Measurements from ENCODE around the gene ZNF837. TPM values are rescaled to one million over a fixed set of nuclear protein-coding genes. Genes with fewer than 3 reads are reported as not detected.

The ZNF837 gene
- total and polyA plus RNA-seq, 2 of the 4 experiments (the other 2 are of a cell fraction): 0.54 to 1.2 TPM

GRCh38 chr19:58355215-58355796 lies 25.5 kb downstream of the ZNF837 start:
- H3K36me3 ChIP-seq (ENCODE audit: control insufficient read depth, insufficient read depth, low read length): peaks cover 11% of the 10 kb centered on the region; the same call in 1 of the 2 replicates
- H2BK120ac ChIP-seq (ENCODE audit: low read depth, low read length): no peak overlapping the region
- H3K27me3 ChIP-seq (ENCODE audit: control insufficient read depth, insufficient read depth, low read length): peaks cover 10% of the 10 kb centered on the region
- DNase-seq: no peak
- H3K4me3 ChIP-seq (ENCODE audit: insufficient read depth, low read depth, low read length): no peak overlapping the region
- no TSS peak for BruUV-seq (replicated peaks)
- no peak overlapping the region for H3K56ac ChIP-seq (ENCODE audit: extremely low read depth, insufficient read depth, low read length)
- ChIA-PET CTCF (no interaction called here), POLR2A (ENCODE audit: unreplicated experiment) (no interaction called here)
- intact Hi-C loops (cut with micrococcal nuclease): no loop called here
- H3K9me3 ChIP-seq (ENCODE audit: control insufficient read depth, insufficient read depth, low read length): no peaks in the 10 kb centered on the region
- no peak overlapping the region for H2AK5ac ChIP-seq (ENCODE audit: low read depth, low read length)
- H2BK15ac ChIP-seq (ENCODE audit: low read depth, low read length): no peak overlapping the region
- H3K4me2 ChIP-seq (ENCODE audit: low read depth, low read length): no peak overlapping the region
- no peak overlapping the region for H2BK20ac ChIP-seq (ENCODE audit: low read depth, low read length)
- no peak overlapping the region for H3K14ac ChIP-seq (replicated peaks; ENCODE audit: low read depth, low read length)
- peaks cover 0 to 21% of the 10 kb centered on the region in 2 experiments; a peak in 3 of 4 replicates for H3K79me1 ChIP-seq (ENCODE audit: low read depth in 1 of 2, low read length in 2 of 2)
- no peak overlapping the region for H3K4ac ChIP-seq (ENCODE audit: low read depth, low read length)
- no peak overlapping the region for H2AK9ac ChIP-seq (replicated peaks; ENCODE audit: low read depth, low read length, poor library complexity)
- H3K18ac ChIP-seq (ENCODE audit: low read depth, low read length): no peak overlapping the region
- peaks cover 7% of the 10 kb centered on the region; the same call in 1 of the 2 replicates for H3K4me1 ChIP-seq (ENCODE audit: control insufficient read depth, insufficient read depth, low read length)
- H3K9me1 ChIP-seq (ENCODE audit: insufficient read depth, low read length): peaks cover 4% of the 10 kb centered on the region; the same call in 1 of the 2 replicates
- no peak overlapping the region for H3K23ac ChIP-seq (ENCODE audit: low read depth, low read length)
- no peak overlapping the region for H2BK5ac ChIP-seq (ENCODE audit: low read depth, low read length, poor library complexity, severe bottlenecking)
- H4K8ac ChIP-seq (ENCODE audit: low read depth in 2 of 2, low read length in 2 of 2): no peak overlapping the region
- no peak for TF ChIP-seq MXI1 (IDR thresholded peaks at IDR 0.05; ENCODE audit: borderline replicate concordance, low read depth, low read length)
- no peak for TF ChIP-seq MAZ (IDR thresholded peaks at IDR 0.05; ENCODE audit: borderline replicate concordance, low read depth, low read length)
- no peak for TF ChIP-seq FOS (IDR thresholded peaks at IDR 0.05; ENCODE audit: low read depth, low read length)
- TF ChIP-seq, protein P1, sequence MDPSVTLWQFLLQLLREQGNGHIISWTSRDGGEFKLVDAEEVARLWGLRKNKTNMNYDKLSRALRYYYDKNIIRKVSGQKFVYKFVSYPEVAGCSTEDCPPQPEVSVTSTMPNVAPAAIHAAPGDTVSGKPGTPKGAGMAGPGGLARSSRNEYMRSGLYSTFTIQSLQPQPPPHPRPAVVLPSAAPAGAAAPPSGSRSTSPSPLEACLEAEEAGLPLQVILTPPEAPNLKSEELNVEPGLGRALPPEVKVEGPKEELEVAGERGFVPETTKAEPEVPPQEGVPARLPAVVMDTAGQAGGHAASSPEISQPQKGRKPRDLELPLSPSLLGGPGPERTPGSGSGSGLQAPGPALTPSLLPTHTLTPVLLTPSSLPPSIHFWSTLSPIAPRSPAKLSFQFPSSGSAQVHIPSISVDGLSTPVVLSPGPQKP (IDR thresholded peaks at IDR 0.05; ENCODE audit: borderline replicate concordance, low read depth, low read length): no peak
- dilution Hi-C loops (cut with HindIII; ENCODE audit: low sequenced_read_pairs, unreplicated experiment): no loop called here
- H2AFZ ChIP-seq (replicated peaks; ENCODE audit: low read length, poor library complexity): no peak overlapping the region
- WGBS, 2 experiments (ENCODE audit: extremely low coverage in 2 of 2, insufficient read length in 1 of 2): 85% methylated on average over 4 of the region's 10 CpGs; no CpG with 5 or more reads in 1 of the 2 experiments
- H4K91ac ChIP-seq (ENCODE audit: insufficient read depth, low read depth, low read length): no peak overlapping the region
- no peak overlapping the region for H3K27ac ChIP-seq (ENCODE audit: insufficient read depth, low read length)
- in situ Hi-C loops (cut with MboI; ENCODE audit: low sequenced_read_pairs): no loop called here
- ATAC-seq (ENCODE audit: low read depth): no peak
- no peak overlapping the region for H3K9ac ChIP-seq (ENCODE audit: low read depth, low read length)
- no peak overlapping the region for H4K5ac ChIP-seq (ENCODE audit: low read depth, low read length)
- H4K20me1 ChIP-seq (ENCODE audit: insufficient read depth, low read length): peaks cover 8% of the 10 kb centered on the region

Measured in IMR-90 (cell line).